A172 (cell line): ENCODE results near the gene E2F4. TPM values are rescaled to one million over a fixed set of nuclear protein-coding genes. Genes with fewer than 3 reads are reported as not detected.

Experiments
- DNase-seq: peaks from one replicate; pipeline ENCODE4 v3.0.0-alpha.2; 2015; ENCODE audit warnings: low spot score
- total RNA-seq: library from RNA; depleted of rRNA; stranded (reverse); fragments of >200 nt; shearing (Covaris generic); gene quantifications from 2 replicates; pipeline ENCODE4 v1.2.3, GENCODE V29; 2014

Gene E2F4
- total RNA-seq, 1 experiment from 2014 or later, result 115 TPM

DNA sequence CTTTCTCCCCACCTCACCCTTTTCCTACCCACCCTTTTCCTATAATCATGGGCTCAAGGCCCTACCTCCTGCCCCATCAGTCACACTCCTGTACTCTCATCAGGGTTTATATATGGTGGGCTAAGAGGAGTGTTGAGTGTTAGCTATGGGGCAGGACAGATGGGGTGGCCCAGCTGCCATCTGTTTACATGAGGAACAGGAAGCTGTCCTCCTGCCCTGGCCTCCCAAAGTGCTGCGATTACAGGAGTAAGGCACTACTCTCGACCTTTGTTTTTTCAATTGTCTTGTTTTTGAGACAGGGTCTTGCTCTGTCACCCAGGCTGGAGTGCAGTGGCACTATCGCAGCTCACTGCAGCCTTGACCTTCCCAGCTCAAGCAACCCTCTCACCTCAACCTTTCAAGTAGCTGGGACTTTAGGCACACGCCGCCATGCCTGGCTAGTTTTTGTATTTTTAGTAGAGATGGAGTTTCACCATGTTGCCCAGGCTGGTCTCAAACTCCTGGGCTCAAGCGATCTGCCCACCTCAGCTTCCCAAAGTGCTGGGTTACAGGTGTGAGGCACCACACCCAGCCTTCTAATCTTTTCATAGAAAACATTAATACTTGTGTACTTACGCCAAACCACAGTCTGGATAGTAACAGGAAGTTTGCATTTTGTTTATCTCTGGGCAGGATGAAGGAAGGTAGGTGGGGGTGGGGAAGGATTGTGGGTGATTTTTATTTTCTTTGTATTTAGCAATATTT, 33.9 kb upstream of the E2F4 start:
- no peak for DNase-seq

DNA sequence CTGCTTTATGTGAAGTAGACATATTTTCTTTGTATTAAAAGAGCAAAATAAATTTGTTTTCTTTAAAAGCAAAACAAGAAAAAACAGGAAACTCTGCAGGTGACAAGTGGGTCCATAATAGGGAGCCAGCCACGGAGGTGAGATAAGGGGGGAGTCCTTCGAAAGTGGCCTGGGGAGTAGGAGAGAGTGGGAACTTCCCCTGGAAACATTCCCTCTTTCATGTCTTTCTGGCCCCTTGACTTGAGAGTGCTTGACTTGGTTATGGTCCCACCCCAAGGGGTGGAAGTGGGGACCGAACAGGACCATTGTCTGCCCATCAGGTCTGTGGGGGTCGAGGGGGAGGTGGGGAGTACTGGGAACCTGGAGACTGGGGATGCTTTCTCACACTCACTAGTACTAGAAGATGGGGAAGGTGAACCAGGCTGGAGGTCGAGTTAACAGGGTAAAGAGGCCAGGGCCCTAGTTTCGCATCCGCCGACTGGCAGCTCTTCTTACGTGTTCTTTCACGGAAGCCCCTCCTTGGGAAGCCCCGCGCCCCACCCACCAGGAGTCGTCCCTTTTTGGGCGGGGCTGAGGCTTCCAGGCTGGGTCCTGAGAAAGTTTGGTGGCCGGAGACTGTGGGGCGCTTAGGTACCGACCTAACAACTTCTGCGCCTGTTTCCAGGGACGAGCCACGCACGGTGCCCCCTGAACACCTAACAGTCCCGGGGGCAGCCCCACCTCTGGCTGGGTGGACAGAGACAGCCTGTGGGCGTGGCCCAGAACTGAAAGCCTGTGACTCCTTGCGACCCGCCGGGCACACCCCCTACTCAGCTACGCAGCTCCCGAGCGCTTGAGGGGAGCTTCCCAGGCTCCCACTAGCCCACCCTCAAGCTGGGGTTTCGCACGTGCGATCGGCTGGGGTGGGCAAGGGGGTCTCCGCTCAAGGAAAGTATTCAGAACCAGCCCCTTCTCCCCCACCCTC, 33.0 kb upstream of the E2F4 start:
- no peak for DNase-seq

DNA sequence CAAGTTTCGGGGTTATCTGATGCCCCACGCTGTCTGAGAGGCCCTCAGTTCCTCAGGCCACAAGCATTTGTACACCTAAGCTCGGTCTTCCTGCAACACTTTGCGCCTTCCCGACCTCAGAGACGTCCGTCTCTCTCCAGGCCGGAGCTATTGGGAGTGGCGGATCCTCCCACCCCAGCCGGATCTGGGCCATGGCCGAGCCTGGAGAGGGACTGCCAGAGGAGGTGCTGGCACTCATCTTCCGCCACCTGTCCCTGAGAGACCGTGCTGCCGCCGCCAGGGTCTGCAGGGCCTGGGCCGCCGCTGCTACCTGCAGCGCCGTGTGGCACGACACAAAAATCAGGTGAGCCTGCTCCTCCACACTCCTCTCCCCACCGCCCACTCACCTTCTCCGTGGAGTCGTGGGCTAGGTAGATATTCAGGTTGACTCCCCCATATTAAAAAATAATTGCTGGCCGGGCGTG, 30.3 kb upstream of the E2F4 start:
- no peak for DNase-seq

DNA sequence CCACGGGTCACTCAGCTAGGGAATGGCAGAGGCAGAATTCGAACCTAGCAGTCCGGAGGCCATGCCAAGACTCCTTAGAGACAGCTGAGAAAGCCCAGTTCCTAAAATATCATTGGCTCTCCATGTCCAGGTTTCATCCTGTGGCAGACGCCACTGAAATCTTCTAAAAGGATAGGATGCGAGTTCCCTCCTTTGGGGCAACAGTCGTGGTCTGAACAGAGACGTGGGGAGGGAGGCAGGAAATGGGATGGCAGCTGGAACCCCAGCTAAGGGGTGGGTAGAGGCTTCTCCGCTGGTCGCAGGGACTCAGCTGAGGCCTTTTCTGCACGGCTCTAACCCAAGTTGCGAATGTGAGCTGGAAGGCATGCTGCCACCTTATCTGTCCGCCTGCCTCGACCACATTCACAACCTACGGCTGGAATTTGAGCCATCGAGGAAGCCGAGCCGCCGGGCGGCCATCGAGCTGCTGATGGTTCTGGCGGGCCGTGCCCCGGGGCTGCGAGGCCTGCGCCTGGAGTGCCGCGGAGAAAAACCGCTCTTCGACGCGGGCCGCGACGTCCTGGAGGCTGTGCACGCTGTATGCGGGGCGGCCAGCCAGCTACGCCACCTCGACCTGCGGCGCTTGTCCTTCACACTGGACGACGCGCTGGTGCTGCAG, 29.3 kb upstream of the E2F4 start:
- DNase-seq, result no peak

DNA sequence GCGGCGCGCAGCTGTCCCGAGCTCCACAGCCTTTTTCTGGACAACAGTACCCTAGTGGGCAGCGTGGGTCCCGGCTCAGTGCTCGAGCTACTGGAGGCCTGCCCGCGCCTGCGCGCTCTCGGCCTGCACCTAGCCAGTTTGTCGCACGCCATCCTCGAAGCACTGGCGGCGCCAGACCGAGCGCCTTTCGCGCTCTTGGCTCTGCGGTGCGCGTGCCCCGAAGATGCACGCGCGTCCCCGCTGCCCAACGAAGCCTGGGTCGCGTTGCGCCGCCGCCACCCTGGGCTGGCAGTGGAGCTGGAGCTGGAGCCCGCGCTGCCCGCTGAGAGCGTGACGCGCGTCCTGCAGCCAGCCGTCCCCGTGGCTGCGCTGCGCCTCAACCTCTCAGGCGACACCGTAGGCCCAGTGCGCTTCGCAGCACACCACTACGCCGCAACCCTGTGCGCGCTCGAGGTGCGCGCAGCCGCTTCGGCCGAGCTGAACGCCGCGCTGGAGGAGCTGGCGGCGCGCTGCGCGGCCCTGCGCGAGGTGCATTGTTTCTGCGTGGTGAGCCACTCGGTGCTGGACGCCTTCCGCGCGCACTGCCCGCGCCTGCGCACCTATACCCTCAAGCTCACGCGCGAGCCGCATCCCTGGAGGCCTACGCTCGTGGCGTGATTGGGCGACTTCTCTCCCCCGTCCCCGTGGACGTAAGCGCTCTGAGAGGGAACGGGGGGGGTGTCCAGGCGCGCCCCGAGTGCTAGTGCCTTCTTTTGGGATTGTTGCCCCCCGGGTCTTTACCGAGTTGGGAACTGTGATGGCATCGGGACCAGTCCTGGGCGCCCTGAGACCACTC, 28.6 kb upstream of the E2F4 start:
- DNase-seq, result no peak

DNA sequence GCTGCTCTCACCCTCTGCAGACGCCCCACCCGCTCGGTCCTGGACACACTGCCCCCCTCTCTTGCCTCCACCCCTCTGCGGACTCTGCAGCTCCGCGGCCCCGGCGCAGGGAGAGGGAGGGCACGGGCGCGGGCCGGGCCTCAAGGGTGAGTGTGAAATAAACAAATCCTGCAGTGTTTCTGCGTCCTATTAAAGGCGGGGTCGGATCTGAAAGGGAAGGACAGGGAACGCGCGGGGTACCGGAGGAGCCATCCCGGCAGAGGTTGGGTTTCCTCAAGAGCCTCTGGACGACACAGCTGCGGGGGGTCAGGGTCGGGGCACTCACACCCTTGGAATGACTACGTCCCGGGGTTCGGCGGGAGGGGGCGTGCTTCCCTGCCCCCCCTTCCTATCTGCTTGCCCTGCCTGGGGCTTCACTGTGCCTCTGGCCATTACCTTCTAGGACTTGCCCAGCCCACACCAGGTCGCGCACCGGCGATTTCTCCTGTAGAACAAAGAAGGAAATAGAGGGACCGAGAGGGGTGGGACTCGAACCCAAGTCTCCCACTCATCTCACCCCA, 27.9 kb upstream of the E2F4 start:
- DNase-seq, result no peak

DNA sequence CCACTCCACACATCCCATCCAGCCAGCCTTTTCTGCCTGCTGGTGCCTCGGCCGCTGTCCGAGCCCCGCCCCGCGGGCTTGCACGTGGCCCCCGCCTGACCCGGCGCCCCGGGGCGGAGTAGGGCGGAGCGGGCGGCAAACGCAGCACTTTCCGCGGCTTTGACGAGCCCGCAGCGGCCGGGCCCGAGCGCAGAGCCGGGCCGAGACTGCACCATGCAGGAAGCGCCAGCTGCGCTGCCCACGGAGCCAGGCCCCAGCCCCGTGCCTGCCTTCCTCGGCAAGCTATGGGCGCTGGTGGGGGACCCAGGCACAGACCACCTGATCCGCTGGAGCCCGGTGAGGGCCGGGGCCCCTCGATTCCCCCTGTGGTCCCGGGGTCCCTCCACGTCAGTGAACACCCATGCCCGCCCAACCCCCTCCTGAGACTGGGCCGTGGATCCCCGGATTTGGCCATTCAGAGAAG, 27.3 kb upstream of the E2F4 start, which contains the start of gene HSF4:
Gene HSF4, plus strand, starts transcription at position 147 of the 463 bp plus-strand sequence. Its CDS starts 67 bp downstream, at position 214.
- DNase-seq, result no peak

DNA sequence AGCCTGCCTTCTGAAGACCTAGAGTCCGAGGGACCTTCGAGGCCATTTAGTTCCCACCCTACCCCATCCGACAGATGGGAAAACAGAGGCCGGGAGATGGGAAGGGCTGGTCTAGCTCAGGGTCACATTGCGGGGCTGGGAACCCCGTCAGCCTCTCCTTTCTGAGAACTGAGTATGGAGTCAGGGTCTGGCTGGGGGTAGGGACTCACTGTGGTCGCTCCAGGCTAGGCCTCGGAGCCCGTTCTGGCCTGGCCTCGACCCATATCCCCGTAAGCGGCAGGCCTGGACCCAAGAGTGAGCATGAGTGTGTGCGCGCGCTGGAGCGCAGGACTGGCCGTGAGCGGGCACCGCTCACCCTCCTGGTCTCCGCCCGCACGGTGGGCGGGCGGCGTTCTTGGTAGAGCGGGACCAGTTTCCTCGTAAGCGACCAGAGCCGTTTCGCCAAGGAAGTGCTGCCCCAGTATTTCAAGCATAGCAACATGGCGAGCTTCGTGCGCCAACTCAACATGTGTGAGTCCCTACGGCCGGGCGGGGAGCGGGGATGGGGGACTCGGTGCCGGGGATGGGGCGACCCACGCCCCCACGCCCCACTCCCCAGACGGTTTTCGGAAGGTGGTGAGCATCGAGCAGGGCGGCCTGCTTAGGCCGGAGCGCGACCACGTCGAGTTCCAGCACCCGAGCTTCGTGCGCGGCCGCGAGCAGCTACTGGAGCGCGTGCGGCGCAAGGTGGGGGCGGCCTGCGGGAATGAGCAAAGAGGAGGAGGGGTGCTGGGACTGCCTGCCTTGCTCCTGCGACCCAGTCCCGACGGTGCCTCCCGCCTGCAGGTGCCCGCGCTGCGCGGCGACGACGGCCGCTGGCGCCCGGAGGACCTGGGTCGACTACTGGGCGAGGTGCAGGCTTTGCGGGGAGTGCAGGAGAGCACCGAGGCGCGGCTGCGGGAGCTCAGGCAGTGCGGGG, 26.6 kb upstream of the E2F4 start:
- no peak for DNase-seq

DNA sequence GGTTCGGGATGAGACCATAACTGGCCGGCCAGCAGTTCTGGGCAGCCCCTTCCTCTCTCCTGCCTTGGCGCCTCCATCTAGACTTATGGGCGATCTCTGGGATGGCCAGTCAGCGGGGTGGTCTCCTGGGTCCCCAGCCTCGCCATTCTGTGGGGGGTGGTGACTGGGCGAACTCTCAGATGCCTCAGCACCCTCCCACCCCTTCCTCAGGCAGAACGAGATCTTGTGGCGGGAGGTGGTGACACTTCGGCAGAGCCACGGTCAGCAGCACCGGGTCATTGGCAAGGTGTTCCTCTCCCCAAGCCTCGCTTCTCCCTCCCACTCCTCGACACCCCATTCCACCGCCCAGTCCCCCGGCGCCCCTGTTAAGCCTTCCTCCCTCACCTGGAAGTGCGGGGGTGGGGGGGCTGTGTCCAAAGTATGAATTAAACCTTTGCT, 25.8 kb upstream of the E2F4 start:
- DNase-seq, result no peak

DNA sequence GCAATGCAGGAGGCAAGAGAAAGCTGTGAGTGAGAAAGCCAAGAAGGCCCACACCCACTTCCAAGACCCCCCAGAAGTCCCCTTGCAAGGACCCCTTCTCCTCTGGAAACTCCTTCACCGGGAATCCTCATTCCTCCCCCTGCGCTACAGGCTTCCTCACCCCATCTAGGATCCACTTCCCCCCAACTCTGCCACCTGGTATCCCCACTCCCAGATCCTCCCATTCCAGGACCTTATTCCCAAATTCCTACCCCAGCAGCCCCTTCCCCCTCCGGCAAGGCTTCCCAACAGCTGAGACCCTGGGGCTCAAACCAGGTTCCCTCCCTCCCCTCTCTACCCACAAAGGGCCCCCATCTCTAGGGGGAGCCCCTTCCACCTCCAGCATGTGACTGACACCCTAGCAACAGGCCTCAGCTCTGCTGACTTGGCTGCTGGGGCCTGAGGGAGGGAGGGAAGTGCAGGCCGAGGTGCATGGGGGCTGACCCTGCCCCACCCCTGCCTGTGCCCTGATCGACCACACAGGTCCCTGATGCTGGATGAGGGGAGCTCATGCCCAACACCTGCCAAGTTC, 25.3 kb upstream of the E2F4 start:
- no peak for DNase-seq

DNA sequence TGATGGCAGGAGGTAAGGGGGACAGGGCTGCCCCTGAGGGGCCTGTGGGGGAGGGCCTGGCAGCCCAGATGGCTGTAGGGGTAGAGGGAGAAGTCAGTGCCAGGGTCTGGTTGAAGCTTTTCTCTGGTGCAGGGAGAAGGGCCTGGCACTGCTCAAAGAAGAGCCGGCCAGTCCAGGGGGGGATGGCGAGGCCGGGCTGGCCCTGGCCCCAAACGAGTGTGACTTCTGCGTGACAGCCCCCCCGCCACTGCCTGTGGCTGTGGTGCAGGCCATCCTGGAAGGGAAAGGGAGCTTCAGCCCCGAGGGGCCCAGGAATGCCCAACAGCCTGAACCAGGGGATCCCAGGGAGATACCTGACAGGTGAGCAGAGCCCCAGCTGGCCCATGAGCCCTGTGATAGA, 24.4 kb upstream of the E2F4 start:
- no peak for DNase-seq

DNA sequence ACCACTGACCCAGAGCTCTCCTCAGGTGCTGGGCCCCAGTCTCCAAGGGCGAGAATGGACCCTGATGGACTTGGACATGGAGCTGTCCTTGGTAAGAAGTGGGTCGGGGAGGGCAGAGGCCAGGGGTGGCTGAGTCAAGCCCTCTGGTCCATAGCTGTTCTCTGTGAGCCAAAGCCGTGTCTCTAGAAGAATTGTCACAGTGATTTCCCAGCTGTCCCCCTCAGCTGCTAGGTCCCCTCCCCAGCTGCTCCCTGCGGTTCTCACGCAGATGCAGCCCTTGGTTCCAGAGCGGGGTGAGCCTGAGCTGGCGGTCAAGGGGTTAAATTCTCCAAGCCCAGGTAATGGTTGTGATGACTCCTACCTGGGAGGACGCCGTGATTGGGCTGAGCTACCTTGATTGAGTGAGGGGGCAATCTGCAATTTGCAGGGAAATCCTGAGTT, 22.9 kb upstream of the E2F4 start:
- no peak for DNase-seq

DNA sequence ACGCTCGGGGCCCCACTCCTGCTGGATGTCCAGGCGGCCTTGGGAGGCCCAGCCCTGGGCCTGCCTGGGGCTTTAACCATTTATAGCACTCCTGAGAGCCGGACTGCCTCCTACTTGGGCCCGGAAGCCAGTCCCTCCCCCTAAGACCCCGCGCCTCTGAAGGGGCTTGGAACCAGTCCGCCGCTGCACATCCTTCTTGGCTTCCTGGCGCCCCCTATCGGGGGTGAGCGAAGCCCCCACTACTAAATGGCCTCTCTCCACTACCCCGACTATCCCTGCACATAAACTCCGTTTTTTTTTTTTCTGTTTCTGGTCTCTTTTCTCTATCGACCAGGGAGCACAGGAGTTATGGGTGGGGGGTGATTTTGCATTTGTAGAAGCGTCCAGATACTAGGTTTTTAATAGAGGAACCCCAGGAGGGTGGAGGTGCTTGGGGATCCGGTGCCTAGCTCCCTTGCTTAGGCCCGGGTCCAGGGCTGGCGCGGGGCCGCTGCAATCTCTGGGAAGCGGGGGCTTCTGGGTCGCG, 22.2 kb upstream of the E2F4 start:
- DNase-seq, result no peak

DNA sequence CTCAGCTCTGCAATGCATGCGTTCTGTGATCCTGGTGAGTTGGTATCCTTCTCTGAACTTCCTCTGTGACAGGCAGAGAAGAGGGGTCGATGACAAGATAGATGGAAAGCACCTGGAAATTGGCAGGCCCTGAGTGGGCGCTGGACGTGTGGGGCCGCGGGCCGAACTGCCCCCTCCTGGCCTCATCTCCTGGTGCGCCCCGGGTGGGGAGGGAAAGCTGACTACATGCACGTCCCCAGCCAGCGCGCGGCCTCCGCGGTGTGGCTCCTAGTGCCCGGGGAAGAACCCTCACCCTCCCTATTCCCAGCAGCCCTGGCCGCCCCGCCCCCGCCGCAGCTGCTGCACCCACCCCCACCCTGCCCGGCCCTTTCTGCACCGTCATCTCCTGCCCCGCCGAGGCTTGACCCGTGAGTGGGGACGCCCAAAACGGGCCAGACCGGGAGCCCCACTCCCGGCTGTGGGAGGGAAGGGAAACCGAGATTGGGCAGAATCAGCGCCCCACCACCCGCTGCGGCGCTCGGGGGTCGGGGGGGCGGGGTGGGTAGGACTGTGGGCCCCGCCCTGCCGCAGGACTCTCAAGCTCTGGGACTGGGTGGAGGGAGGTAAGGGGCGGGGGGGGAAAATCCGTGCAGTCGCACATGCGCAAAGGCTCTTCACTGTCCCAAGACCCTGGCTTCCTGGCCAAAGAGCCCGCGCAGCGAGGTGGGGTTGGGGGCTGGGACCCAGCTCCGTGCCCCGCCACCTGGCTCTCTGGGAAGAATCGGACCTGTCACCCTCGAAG, 21.6 kb upstream of the E2F4 start, which contains the start of gene NOL3:
Gene NOL3, plus strand, starts transcription at position 371 of the 781 bp plus-strand sequence.
- DNase-seq, result peak; percentile 87

DNA sequence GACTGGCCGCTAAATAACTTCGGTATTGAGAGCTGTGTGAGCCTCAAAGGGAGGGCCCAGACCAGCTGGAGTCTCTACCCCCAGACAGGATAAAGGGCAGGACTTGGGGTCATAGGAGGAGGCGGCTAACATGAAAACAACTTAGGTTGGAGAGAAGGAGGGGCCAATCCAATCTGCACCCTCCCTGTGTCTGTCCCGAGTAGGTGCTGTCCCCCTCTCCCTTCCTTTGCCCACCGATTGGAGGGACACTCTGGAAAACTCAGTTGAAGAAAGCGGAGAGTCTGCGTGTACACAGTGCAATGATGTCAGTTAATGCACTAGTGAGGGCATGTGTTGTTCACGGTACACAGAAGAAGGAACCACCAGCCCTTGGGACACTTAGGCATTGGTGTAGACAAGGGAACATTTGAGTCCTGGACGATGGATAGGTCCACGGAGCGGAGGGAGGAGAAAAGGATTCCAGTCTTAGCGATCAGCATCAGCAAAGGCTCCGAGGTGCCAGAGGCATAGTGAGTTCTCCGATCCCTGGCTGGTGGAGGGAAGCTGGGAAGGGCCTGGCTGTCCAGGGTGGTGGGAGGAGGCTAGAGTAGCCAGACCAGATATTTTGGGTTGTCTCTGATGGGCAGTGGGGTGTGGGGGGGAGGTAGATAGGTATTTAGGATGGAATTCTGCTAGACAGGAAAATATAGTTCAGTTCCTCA, 20.9 kb upstream of the E2F4 start:
- no peak for DNase-seq

DNA sequence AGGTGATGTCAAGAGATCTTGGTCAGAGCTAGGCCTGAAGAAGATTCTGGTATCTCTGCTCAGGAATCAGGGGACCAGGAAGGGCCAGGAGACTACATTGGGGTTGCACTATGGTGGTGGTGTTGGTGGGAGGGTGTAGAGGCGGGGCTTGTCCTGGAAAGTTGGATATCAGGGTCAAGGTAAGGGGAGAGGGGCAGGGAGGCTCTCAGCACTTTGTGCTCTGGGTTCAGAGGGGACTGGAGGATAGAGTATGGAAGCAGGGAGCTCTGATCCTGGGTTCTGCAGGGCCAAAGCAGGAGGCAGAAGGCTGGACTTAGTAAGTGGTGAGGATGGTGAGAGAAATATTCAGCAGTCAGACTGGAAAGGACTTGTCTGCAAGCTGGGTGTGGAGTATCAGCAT, 18.6 kb upstream of the E2F4 start:
- no peak for DNase-seq
